GM12878 (cell line): ENCODE measurements around the gene ENTREP3. TPM values are rescaled to one million over a fixed set of nuclear protein-coding genes. Genes with fewer than 3 reads are reported as not detected.

Experiments
- ATAC-seq: fragments of 200-7000 bp; cut with Tn5 transposase; 3 replicates; pipeline ENCODE4 v1.9.1; 2020; ENCODE audit warnings: mild to moderate bottlenecking, moderate library complexity
- BruUV-seq: library from RNA; stranded (reverse); fragments of 400-500 nt; replicated peaks from 2 replicates; lab custom pipeline; 2021; lab: Mats Ljungman, UMichigan
- CTCF ChIA-PET: fragments of 300-600 bp; sonication (Branson Sonifier 250); formaldehyde crosslinking; extraction: SDS; loops from one replicate; lab custom pipeline; 2021; ENCODE audit warnings: inconsistent platforms; lab: Yijun Ruan, JAX
- POLR2A ChIA-PET: fragments of 350-600 bp; formaldehyde crosslinking; extraction: SDS; loops from one replicate; lab custom pipeline; 2021; ENCODE audit warnings: inconsistent platforms; lab: Charles Lee
- RAD21 ChIA-PET: fragments of 300-600 bp; sonication (Branson Sonifier 250); formaldehyde crosslinking; loops from one replicate; lab custom pipeline; 2023; ENCODE audit warnings: antibody characterized with exemption; ENCODE audit not compliant: unreplicated experiment; lab: Charles Lee
- SMC1A ChIA-PET: fragments of 300-600 bp; sonication (Branson Sonifier 250); formaldehyde crosslinking; loops from one replicate; lab custom pipeline; 2023; ENCODE audit not compliant: unreplicated experiment, uncharacterized antibody; lab: Charles Lee
- DNase-seq: peaks from one replicate; pipeline ENCODE4 v3.0.0-alpha.2; 2011; ENCODE audit warnings: low read depth, low spot score
- FAIRE-seq: peaks from 3 replicates; lab custom pipeline; 2011; peaks lifted over from hg19 to GRCh38; lab: Jason Lieb, UNC
- H2AFZ ChIP-seq: 2 replicates; pipeline ENCODE4 v1.6.0; 2011; ENCODE audit warnings: low read depth, low read length, control low read depth; ENCODE audit not compliant: control insufficient read depth
- H3K27ac ChIP-seq: 2 replicates; pipeline ENCODE4 v1.5.1; 2011; ENCODE audit warnings: control low read depth; ENCODE audit not compliant: control insufficient read depth, insufficient read depth
- H3K27me3 ChIP-seq, 2 experiments: replicated peaks in 1 of 2; 2 replicates each; pipeline versions ENCODE4 v1.6.0 to v1.6.1; 2011; ENCODE audit warnings: low read length in 1 of 2; ENCODE audit not compliant: control insufficient read depth in 2 of 2, insufficient read depth in 2 of 2
- H3K36me3 ChIP-seq, 2 experiments: 2 replicates each; pipeline ENCODE4 v1.5.1; 2011; ENCODE audit warnings: low read length in 1 of 2; ENCODE audit not compliant: control insufficient read depth in 2 of 2, insufficient read depth in 2 of 2
- H3K4me1 ChIP-seq: 2 replicates; pipeline ENCODE4 v1.6.1; 2011; ENCODE audit warnings: mild to moderate bottlenecking, low read length, moderate library complexity, mixed read lengths; ENCODE audit not compliant: control insufficient read depth, insufficient read depth
- H3K4me2 ChIP-seq: 2 replicates; pipeline ENCODE4 v1.6.0; 2011; ENCODE audit warnings: control low read depth; ENCODE audit not compliant: control insufficient read depth, insufficient read depth
- H3K4me3 ChIP-seq: fragments of 200-600 bp; sonication (generic); 2 replicates; pipeline ENCODE4 v1.5.1; 2016
- H3K79me2 ChIP-seq: 2 replicates; pipeline ENCODE4 v1.6.0; 2011; ENCODE audit warnings: low read length; ENCODE audit not compliant: control insufficient read depth, insufficient read depth
- H3K9ac ChIP-seq: 2 replicates; pipeline ENCODE4 v1.8.0; 2011; ENCODE audit warnings: low read length, control low read depth, mixed read lengths; ENCODE audit not compliant: control insufficient read depth, insufficient read depth
- H3K9me3 ChIP-seq: replicated peaks from 3 replicates; pipeline ENCODE4 v1.5.1; 2011; ENCODE audit warnings: mild to moderate bottlenecking, low read length; ENCODE audit not compliant: control insufficient read depth, insufficient read depth
- H4K20me1 ChIP-seq: 2 replicates; pipeline ENCODE4 v1.6.0; 2011; ENCODE audit not compliant: control insufficient read depth, insufficient read depth
- ATF2 ChIP-seq: IDR thresholded peaks from 2 replicates; pipeline ENCODE4 v1.6.1; 2012; ENCODE audit warnings: low read length, inconsistent platforms
- BCLAF1 ChIP-seq: fragments of 450-650 bp; IDR thresholded peaks from 2 replicates; pipeline ENCODE4 v1.6.1; 2017; ENCODE audit warnings: antibody characterized with exemption, mild to moderate bottlenecking, moderate library complexity
- BRCA1 ChIP-seq: IDR thresholded peaks from 2 replicates; pipeline ENCODE4 v1.6.1; 2011; ENCODE audit warnings: low read depth, low read length, improper control_type of control experiment
- HSF1 ChIP-seq: fragments of 150-350 bp; IDR thresholded peaks from 2 replicates; pipeline ENCODE4 v1.6.1; 2014; ENCODE audit warnings: mild to moderate bottlenecking, low read depth, low read length
- JUND ChIP-seq: IDR thresholded peaks from 2 replicates; pipeline ENCODE4 v1.6.1; 2012; ENCODE audit warnings: low read depth, mild to moderate bottlenecking, low read length, improper control_type of control experiment, moderate library complexity
- MTA2 ChIP-seq: fragments of 450-650 bp; IDR thresholded peaks from 2 replicates; pipeline ENCODE4 v1.6.1; 2016; ENCODE audit warnings: low read depth, mild to moderate bottlenecking, moderate library complexity
- PAX5 ChIP-seq: IDR thresholded peaks from 2 replicates; pipeline ENCODE4 v1.6.1; 2011; ENCODE audit warnings: low read depth, low read length, borderline replicate concordance
- SPI1 ChIP-seq: IDR thresholded peaks from 2 replicates; pipeline ENCODE4 v1.6.1; 2011; ENCODE audit warnings: low read depth, mild to moderate bottlenecking, low read length, moderate library complexity, borderline replicate concordance; ENCODE audit not compliant: insufficient read depth
- WGBS: methylation state at CpG from one replicate; pipeline ENCODE4 v1.1.6; 2016; ENCODE audit warnings: low lambda C conversion rate; ENCODE audit not compliant: insufficient replicate concordance, insufficient coverage; ENCODE audit errors: missing lambda C conversion rate; 5-methylcytosine and 5-hydroxymethylcytosine counted together
- in situ Hi-C: fragments of 300-500 bp; cut with MboI; formaldehyde crosslinking; loops from 9 replicates; pipeline ENCODE4 v1.14.3; 2018; ENCODE audit warnings: mixed read lengths
- intact Hi-C: fragments of 100-400 bp; cut with micrococcal nuclease; formaldehyde crosslinking; loops from one replicate; pipeline ENCODE4 v1.14.2; 2022; ENCODE audit not compliant: unreplicated experiment
- polyA plus RNA-seq, 11 experiments: library from polyadenylated mRNA; depleted of rRNA in 4 of 11; unstranded in 6 of 11; stranded (reverse) in 5 of 11; fragments of >200 nt; fragmentation: Nextera tagmentation in 4 of 11; fragmentation: Illumina TruSeq in 1 of 11; extraction: Ambion mirVana in 4 of 11; extraction: Trizol in 1 of 11; gene quantifications; 1 replicate in 1 of 11; 2 replicates in 10 of 11; pipeline versions ENCODE4 v1.2.1 to v1.2.3, GENCODE V29; 2011 to 2016; ENCODE audit warnings: inconsistent platforms in 2 of 11, missing spikeins in 2 of 11, low read depth in 1 of 11
- total RNA-seq, 4 experiments: library from RNA; depleted of rRNA in 3 of 4; stranded (reverse); fragments of >200 nt in 3 of 4; fragmentation: Illumina TruSeq in 1 of 4; extraction: Trizol in 1 of 4; gene quantifications; 2 replicates each; pipeline versions ENCODE4 v1.2.1 to v1.2.3, GENCODE V29; 2013 to 2021

Gene ENTREP3
- total and polyA plus RNA-seq, 10 of the 15 experiments (the other 5 are each of a cell fraction or from before 2014, with no cell fraction given): 1.7 to 31.8 (median 3.9) TPM

GRCh38 chr1:155202731-155203515 lies 52.4 kb downstream of the ENTREP3 start:
- ATAC-seq: no peak
- H3K9ac ChIP-seq: no peak overlapping the region
- ChIA-PET CTCF (interaction anchor here (1.0 to 2.9 kb wide), 5 partner anchors 8 to 47 kb away, joined by 3 to 12 read pairs (median 3); no protein-coding TSS in a partner anchor), POLR2A (interaction anchor here (1.1 kb wide), 1 partner anchor 26 kb away, joined by 3 read pairs; no protein-coding TSS in a partner anchor), SMC1A (no interaction called here), RAD21 (interaction anchor here (1.2 kb wide), 1 partner anchor 48 kb away, joined by 4 read pairs; no protein-coding TSS in a partner anchor)
- WGBS: 58% methylated on average over 19 of the region's 19 CpGs
- in situ Hi-C loops: no loop called here
- no peaks in the 10 kb centered on the region for H3K9me3 ChIP-seq
- no peak overlapping the region for H2AFZ ChIP-seq
- H3K79me2 ChIP-seq: no peaks in the 10 kb centered on the region
- H3K4me1 ChIP-seq: peaks cover 5% of the 10 kb centered on the region
- no peak overlapping the region for H3K4me3 ChIP-seq
- DNase-seq: no peak
- no TSS peak for BruUV-seq
- no peaks in the 10 kb centered on the region for H3K36me3 ChIP-seq
- intact Hi-C loops: no loop called here
- no peak for TF ChIP-seq JUND
- TF ChIP-seq MTA2: no peak
- TF ChIP-seq SPI1: no peak
- H4K20me1 ChIP-seq: no peaks in the 10 kb centered on the region
- FAIRE-seq: no peak
- no peaks in the 10 kb centered on the region; a peak in 1 of 4 replicates for H3K27me3 ChIP-seq
- H3K4me2 ChIP-seq: no peak overlapping the region
- H3K27ac ChIP-seq: no peak overlapping the region

- no peaks in the 10 kb centered on the region for H3K79me2 ChIP-seq
- no peak for DNase-seq
- intact Hi-C loops (no loop called here), in situ Hi-C loops (no loop called here)
- no peak for FAIRE-seq
- H3K4me2 ChIP-seq: no peak overlapping the region
- H3K9ac ChIP-seq: no peak overlapping the region
- H3K36me3 ChIP-seq: no peaks in the 10 kb centered on the region
- no peak overlapping the region for H3K4me3 ChIP-seq
- no peak overlapping the region for H3K27ac ChIP-seq
- SMC1A ChIA-PET: no interaction called here
- H4K20me1 ChIP-seq: no peaks in the 10 kb centered on the region
- POLR2A ChIA-PET: no interaction called here
- H3K27me3 ChIP-seq: no peaks in the 10 kb centered on the region; a peak in 1 of 4 replicates
- RAD21 ChIA-PET: no interaction called here
- ATAC-seq: no peak
- H2AFZ ChIP-seq: no peak overlapping the region
- 38% methylated on average over 7 of the region's 7 CpGs for WGBS
- CTCF ChIA-PET: interaction anchor here (0.7 to 2.9 kb wide), 3 partner anchors 9 to 29 kb away, joined by 3 to 12 read pairs (median 4); partner anchors contain the start of gene KRTCAP2
- H3K4me1 ChIP-seq: peaks cover 4% of the 10 kb centered on the region
- no peaks in the 10 kb centered on the region for H3K9me3 ChIP-seq
- no TSS peak for BruUV-seq
- TF ChIP-seq PAX5 (no peak), ATF2 (no peak), HSF1 (no peak), BCLAF1 (no peak), BRCA1 (no peak)
Measured at GRCh38 chr1:155202198-155202597, 53.1 kb downstream of the ENTREP3 start.
